ENCODE data around the gene TXNL4B. TPM values are rescaled to one million over a fixed set of nuclear protein-coding genes. Genes with fewer than 3 reads are reported as not detected.

Gene TXNL4B
- polyA plus RNA-seq, 3 donors, result 6.4 to 10.9 (median 7.0) TPM

- WGBS (ENCODE audit: insufficient coverage), result 88% methylated on average over 1 of the region's 2 CpGs
- H2AFZ ChIP-seq (ENCODE audit: insufficient read depth, low read depth, low read length, poor library complexity, severe bottlenecking), result no peak overlapping the region
- no peak overlapping the region for H3K4me2 ChIP-seq (replicated peaks; ENCODE audit: extremely low read depth, low read length, poor library complexity, severe bottlenecking)
- Mint-ChIP-seq H3K4me3 (no peak overlapping the region), H3K4me1 (peaks cover 24% of the 10 kb centered on the region), H3K9me3 (no peaks in the 10 kb centered on the region), H3K27ac (peak overlapping the region in 4 of 7 donors; percentile 6 to 56 (median 50)), H3K27me3 (ENCODE audit: low read depth in 3 of 3) (peaks cover 0 to 2% (median 0%) of the 10 kb centered on the region in 3 donors), H3K36me3 (peaks cover 6 to 13% of the 10 kb centered on the region in 2 donors)
- H3K9ac ChIP-seq (ENCODE audit: insufficient read depth, low read length, poor library complexity, severe bottlenecking), result no peak overlapping the region
- H3K4me1 ChIP-seq (ENCODE audit: control insufficient read depth in 1 of 2, insufficient read depth in 2 of 2, low read length in 2 of 2), result peaks cover 17 to 23% of the 10 kb centered on the region in 2 donors
- H3K9me3 ChIP-seq (replicated peaks in 1 of 2; ENCODE audit: control insufficient read depth in 1 of 2, insufficient read depth in 1 of 2, low read length in 2 of 2), result no peaks in the 10 kb centered on the region
- intact Hi-C loops (cut with micrococcal nuclease), result loop anchor here (10.0 kb wide), 3 partner anchors 108 to 338 kb away; no protein-coding TSS in a partner anchor
- H3K4me3 ChIP-seq (replicated peaks in 1 of 3; ENCODE audit: low read depth in 2 of 3, low read length in 3 of 3), result no peak overlapping the region
- DNase-seq, result peak in 1 of 3 donors; percentile 12
- H3K79me2 ChIP-seq (ENCODE audit: insufficient read depth, low read length), result no peaks in the 10 kb centered on the region
- H3K27ac ChIP-seq (ENCODE audit: low read depth in 1 of 2, low read length in 2 of 2), result peak overlapping the region in 1 of 2 donors; percentile 72
- TF ChIP-seq CTCF (IDR thresholded peaks at IDR 0.05), result no peak
- no peaks in the 10 kb centered on the region for H3K27me3 ChIP-seq (ENCODE audit: control insufficient read depth in 2 of 2, insufficient read depth in 2 of 2, low read length in 2 of 2)
- H3K36me3 ChIP-seq (replicated peaks in 1 of 2; ENCODE audit: control insufficient read depth in 1 of 2, insufficient read depth in 2 of 2, low read length in 2 of 2), result peaks cover 0 to 6% of the 10 kb centered on the region in 2 donors
- H4K20me1 ChIP-seq (ENCODE audit: insufficient read depth, low read length), result no peaks in the 10 kb centered on the region
Measured at GRCh38 chr16:72126429-72126765, 33.0 kb upstream of the TXNL4B start.

- peak overlapping the region; percentile 70 to 93 (median 86) for H3K27ac Mint-ChIP-seq
- peak overlapping the region; percentile 79 for H2AFZ ChIP-seq (ENCODE audit: insufficient read depth, low read depth, low read length, poor library complexity, severe bottlenecking)
Measured at GRCh38 chr16:72125635-72126428, 32.4 kb upstream of the TXNL4B start.

More at GRCh38 chr16:72125635-72126428, 32.4 kb upstream of the TXNL4B start:
- Histone ChIP-seq H4K20me1 (ENCODE audit: insufficient read depth, low read length) (no peaks in the 10 kb centered on the region), H3K79me2 (ENCODE audit: insufficient read depth, low read length) (no peaks in the 10 kb centered on the region), H3K27ac (ENCODE audit: low read depth in 1 of 2, low read length in 2 of 2) (peak overlapping the region; percentile 39 to 72), H3K9ac (ENCODE audit: insufficient read depth, low read length, poor library complexity, severe bottlenecking) (no peak overlapping the region), H3K9me3 (replicated peaks in 1 of 2; ENCODE audit: control insufficient read depth in 1 of 2, insufficient read depth in 1 of 2, low read length in 2 of 2) (no peaks in the 10 kb centered on the region), H3K4me3 (replicated peaks in 1 of 3; ENCODE audit: low read depth in 2 of 3, low read length in 3 of 3) (peak overlapping the region in 1 of 3 experiments; percentile 34), H3K4me1 (ENCODE audit: control insufficient read depth in 1 of 2, insufficient read depth in 2 of 2, low read length in 2 of 2) (peaks cover 17 to 23% of the 10 kb centered on the region in 2 donors), H3K4me2 (replicated peaks; ENCODE audit: extremely low read depth, low read length, poor library complexity, severe bottlenecking) (peak overlapping the region; percentile 53), H3K27me3 (ENCODE audit: control insufficient read depth in 2 of 2, insufficient read depth in 2 of 2, low read length in 2 of 2) (no peaks in the 10 kb centered on the region), H3K36me3 (replicated peaks in 1 of 2; ENCODE audit: control insufficient read depth in 1 of 2, insufficient read depth in 2 of 2, low read length in 2 of 2) (peaks cover 0 to 6% of the 10 kb centered on the region in 2 donors)
- Mint-ChIP-seq H3K4me3 (peak overlapping the region; percentile 60 to 77), H3K36me3 (peaks cover 6 to 13% of the 10 kb centered on the region in 2 donors), H3K9me3 (peaks cover 0 to 2% (median 0%) of the 10 kb centered on the region in 7 donors), H3K27me3 (ENCODE audit: low read depth in 3 of 3) (peaks cover 0 to 2% (median 0%) of the 10 kb centered on the region in 3 donors), H3K4me1 (peaks cover 24% of the 10 kb centered on the region)
- DNase-seq, result peak in 2 of 3 donors; percentile 10 to 28
- intact Hi-C loops (cut with micrococcal nuclease), result loop anchor here (2.0 to 10.0 kb wide), 4 partner anchors 109 to 339 kb away; no protein-coding TSS in a partner anchor
- no peak for TF ChIP-seq CTCF (IDR thresholded peaks at IDR 0.05)
- WGBS (ENCODE audit: insufficient coverage), result 50% methylated on average over 8 of the region's 9 CpGs

Measured in CD14-positive monocyte (primary cell).